IMR-90 (cell line): ENCODE data around the gene CDK11A. TPM values are rescaled to one million over a fixed set of nuclear protein-coding genes. Genes with fewer than 3 reads are reported as not detected.
"Not testable (repeated sequence)": the region's sequence is repeated elsewhere in the genome, so short reads cannot be mapped to it uniquely, and the experiment has no call there.

Experiments
- ATAC-seq: fragments of 200-7000 bp; cut with Tn5 transposase; 2 replicates; pipeline ENCODE4 v1.9.1; 2020; ENCODE audit warnings: low read depth, mild to moderate bottlenecking, moderate library complexity
- BruUV-seq: library from RNA; stranded (reverse); fragments of 400-500 nt; replicated peaks from 2 replicates; lab custom pipeline; 2021; lab: Mats Ljungman, UMichigan
- CTCF ChIA-PET: fragments of 300-600 bp; formaldehyde crosslinking; extraction: SDS; loops from one replicate; lab custom pipeline; 2021; ENCODE audit warnings: antibody characterized with exemption; lab: Yijun Ruan, JAX
- POLR2A ChIA-PET: fragments of 300-600 bp; sonication (Branson Sonifier 250); formaldehyde crosslinking; loops from one replicate; lab custom pipeline; 2022; ENCODE audit warnings: antibody characterized with exemption; ENCODE audit not compliant: unreplicated experiment; lab: Charles Lee
- DNase-seq: peaks from one replicate; pipeline ENCODE4 v3.0.0; 2013
- H2AFZ ChIP-seq: replicated peaks from 2 replicates; pipeline ENCODE3; 2013; ENCODE audit warnings: low read length, mild to moderate bottlenecking; ENCODE audit not compliant: poor library complexity
- H2AK5ac ChIP-seq: 2 replicates; pipeline ENCODE4 v1.6.1; 2013; ENCODE audit warnings: low read depth, low read length, inconsistent platforms
- H2AK9ac ChIP-seq: replicated peaks from 2 replicates; pipeline ENCODE3; 2013; ENCODE audit warnings: mild to moderate bottlenecking, low read depth, low read length, moderate library complexity; ENCODE audit not compliant: poor library complexity
- H2BK120ac ChIP-seq: 2 replicates; pipeline ENCODE4 v1.6.1; 2013; ENCODE audit warnings: low read depth, low read length, inconsistent platforms
- H2BK15ac ChIP-seq: 3 replicates; pipeline ENCODE4 v1.6.1; 2013; ENCODE audit warnings: low read depth, low read length, inconsistent platforms
- H2BK20ac ChIP-seq: 2 replicates; pipeline ENCODE4 v1.6.1; 2013; ENCODE audit warnings: low read depth, mild to moderate bottlenecking, inconsistent platforms, low read length, moderate library complexity
- H2BK5ac ChIP-seq: 2 replicates; pipeline ENCODE4 v1.6.1; 2013; ENCODE audit warnings: mild to moderate bottlenecking, low read depth, low read length, inconsistent platforms; ENCODE audit not compliant: poor library complexity, severe bottlenecking
- H3K14ac ChIP-seq: replicated peaks from 2 replicates; pipeline ENCODE4 v1.6.1; 2013; ENCODE audit warnings: low read depth, low read length, inconsistent platforms
- H3K18ac ChIP-seq: 2 replicates; pipeline ENCODE4 v1.6.1; 2013; ENCODE audit warnings: low read depth, low read length, control low read depth
- H3K23ac ChIP-seq: 2 replicates; pipeline ENCODE4 v1.6.1; 2013; ENCODE audit warnings: low read depth, low read length, inconsistent platforms
- H3K27ac ChIP-seq: 2 replicates; pipeline ENCODE4 v1.5.1; 2013; ENCODE audit warnings: mild to moderate bottlenecking, control low read depth, low read length; ENCODE audit not compliant: insufficient read depth
- H3K27me3 ChIP-seq: 2 replicates; pipeline ENCODE4 v1.6.1; 2013; ENCODE audit warnings: low read length; ENCODE audit not compliant: control insufficient read depth, insufficient read depth
- H3K36me3 ChIP-seq: 2 replicates; pipeline ENCODE4 v1.6.1; 2013; ENCODE audit warnings: low read length, mixed read lengths; ENCODE audit not compliant: control insufficient read depth, insufficient read depth
- H3K4ac ChIP-seq: 2 replicates; pipeline ENCODE4 v1.6.1; 2013; ENCODE audit warnings: low read depth, low read length, inconsistent platforms
- H3K4me1 ChIP-seq: 2 replicates; pipeline ENCODE4 v1.6.1; 2013; ENCODE audit warnings: low read length, mixed read lengths; ENCODE audit not compliant: control insufficient read depth, insufficient read depth
- H3K4me2 ChIP-seq: 2 replicates; pipeline ENCODE4 v1.6.1; 2013; ENCODE audit warnings: low read depth, mild to moderate bottlenecking, control low read depth, low read length, moderate library complexity
- H3K4me3 ChIP-seq: 2 replicates; pipeline ENCODE4 v1.5.1; 2013; ENCODE audit warnings: low read depth, mild to moderate bottlenecking, control low read depth, low read length, moderate library complexity; ENCODE audit not compliant: insufficient read depth
- H3K56ac ChIP-seq: 2 replicates; pipeline ENCODE4 v1.6.1; 2013; ENCODE audit warnings: low read length, inconsistent platforms; ENCODE audit not compliant: insufficient read depth; ENCODE audit errors: extremely low read depth
- H3K79me1 ChIP-seq, 2 experiments: 2 replicates each; pipeline ENCODE4 v1.6.1; 2013; ENCODE audit warnings: low read length in 2 of 2, inconsistent platforms in 1 of 2, low read depth in 1 of 2
- H3K9ac ChIP-seq: 2 replicates; pipeline ENCODE4 v1.6.1; 2013; ENCODE audit warnings: low read depth, low read length, control low read depth
- H3K9me1 ChIP-seq: 2 replicates; pipeline ENCODE4 v1.6.1; 2013; ENCODE audit warnings: low read length, inconsistent platforms; ENCODE audit not compliant: insufficient read depth
- H3K9me3 ChIP-seq: 2 replicates; pipeline ENCODE4 v1.6.1; 2013; ENCODE audit warnings: low read length; ENCODE audit not compliant: control insufficient read depth, insufficient read depth
- H4K20me1 ChIP-seq: 2 replicates; pipeline ENCODE4 v1.6.1; 2013; ENCODE audit warnings: low read length, inconsistent platforms; ENCODE audit not compliant: insufficient read depth
- H4K5ac ChIP-seq: 2 replicates; pipeline ENCODE4 v1.6.1; 2013; ENCODE audit warnings: mild to moderate bottlenecking, low read depth, low read length, control low read depth
- H4K8ac ChIP-seq, 2 experiments: 2 replicates each; pipeline ENCODE4 v1.6.1; 2013; ENCODE audit warnings: low read depth in 2 of 2, low read length in 2 of 2, control low read depth in 1 of 2, inconsistent platforms in 1 of 2
- H4K91ac ChIP-seq: 2 replicates; pipeline ENCODE4 v1.6.1; 2013; ENCODE audit warnings: low read depth, low read length, inconsistent platforms; ENCODE audit not compliant: insufficient read depth
- WGBS, 2 experiments: methylation state at CpG; one replicate each; pipeline versions ENCODE4 v1.1.5 to v1.1.7; 2013; ENCODE audit warnings: missing lambda C conversion rate in 2 of 2; ENCODE audit not compliant: insufficient read length in 1 of 2; ENCODE audit errors: extremely low coverage in 2 of 2; 5-methylcytosine and 5-hydroxymethylcytosine counted together
- dilution Hi-C: fragments of 300-500 bp; cut with HindIII; formaldehyde crosslinking; loops from one replicate; pipeline ENCODE4 v1.14.3; 2018; ENCODE audit warnings: low sequenced_read_pairs; ENCODE audit not compliant: unreplicated experiment
- in situ Hi-C: fragments of 300-500 bp; cut with MboI; formaldehyde crosslinking; loops from 3 replicates; pipeline ENCODE4 v1.14.3; 2019; ENCODE audit warnings: low sequenced_read_pairs, inconsistent platforms, mixed read lengths
- intact Hi-C: fragments of 100-400 bp; cut with micrococcal nuclease; formaldehyde crosslinking; loops from 2 replicates; pipeline ENCODE4 v1.10.0; 2022
- polyA plus RNA-seq, 3 experiments: library from polyadenylated mRNA; depleted of rRNA; stranded (reverse); fragments of >200 nt; gene quantifications; 2 replicates each; pipeline ENCODE4 v1.2.3, GENCODE V29; 2012; ENCODE audit warnings: low replicate concordance in 1 of 3
- total RNA-seq: library from RNA; depleted of rRNA; stranded (reverse); fragments of >200 nt; gene quantifications from 2 replicates; pipeline ENCODE4 v1.2.3, GENCODE V29; 2012

Gene CDK11A
- total and polyA plus RNA-seq, 2 of the 4 experiments (the other 2 are of a cell fraction) = 1.8 to 20.0 TPM

DNA sequence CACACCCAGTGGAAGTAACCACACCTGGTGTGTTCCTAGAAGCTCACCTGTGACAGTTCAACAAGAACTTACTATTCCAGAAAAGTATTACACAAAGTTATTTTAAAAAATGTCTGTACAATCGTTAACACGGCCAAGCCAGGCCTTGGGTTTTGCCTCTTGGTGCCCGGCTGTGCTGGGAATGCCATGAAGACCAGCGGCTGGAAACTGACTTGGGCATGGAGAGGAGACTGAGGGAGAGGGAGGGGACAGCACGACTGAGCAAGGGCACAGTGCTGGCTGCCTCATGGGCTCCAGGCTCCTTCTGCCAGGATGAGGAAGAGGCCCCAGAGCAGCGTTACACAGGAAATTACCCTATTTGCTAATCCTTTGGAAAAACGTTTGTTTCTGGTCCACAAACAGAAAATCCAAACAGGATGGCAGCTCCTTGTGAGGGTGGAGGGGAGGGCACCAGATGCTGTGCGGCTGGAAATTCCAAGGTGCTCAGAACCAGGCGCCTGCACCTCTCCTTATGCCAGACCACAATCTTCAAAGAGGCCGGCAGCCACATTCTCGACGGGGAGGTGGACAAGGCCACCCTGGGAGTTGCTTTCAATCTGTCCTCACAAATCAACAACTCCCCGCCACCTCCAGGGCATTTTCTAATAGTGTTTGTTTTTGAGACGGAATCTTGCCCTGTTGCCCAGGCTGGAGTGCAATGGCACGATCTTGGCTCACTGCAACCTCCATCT, 61.2 kb downstream of the CDK11A start:
- H2AK5ac ChIP-seq, H3K56ac ChIP-seq, H3K9me1 ChIP-seq, H3K9ac ChIP-seq, H3K4me1 ChIP-seq, H4K20me1 ChIP-seq, dilution Hi-C loops, intact Hi-C loops, H3K14ac ChIP-seq, H2BK15ac ChIP-seq, H3K4me3 ChIP-seq, H2BK20ac ChIP-seq, H2AFZ ChIP-seq, H3K27me3 ChIP-seq, BruUV-seq, H3K79me1 ChIP-seq, POLR2A ChIA-PET, H3K9me3 ChIP-seq, CTCF ChIA-PET, ATAC-seq, H2AK9ac ChIP-seq, H3K23ac ChIP-seq, in situ Hi-C loops, DNase-seq, H2BK120ac ChIP-seq: not testable (repeated sequence)
- H3K4ac ChIP-seq = peak overlapping the region; percentile 41
- H3K18ac ChIP-seq = peak overlapping the region; percentile 82; the same call in 1 of the 2 replicates
- no CpG with 5 or more reads among the region's 15 CpGs for WGBS, 2 experiments
- peak overlapping the region; percentile 96 for H4K5ac ChIP-seq
- H3K4me2 ChIP-seq = peak overlapping the region; percentile 82
- H3K27ac ChIP-seq = peak overlapping the region; percentile 42; the same call in 1 of the 2 replicates
- peak overlapping the region; percentile 69 for H2BK5ac ChIP-seq
- H4K91ac ChIP-seq = peak overlapping the region; percentile 44; the same call in 1 of the 2 replicates
- H3K36me3 ChIP-seq = peaks cover 23% of the 10 kb centered on the region
- H4K8ac ChIP-seq = peak overlapping the region in 1 of 2 experiments; percentile 40; a peak in 2 of 4 replicates
